Stomach (tissue), 9 donors: Measurements from ENCODE around the gene RNF130. TPM values are rescaled to one million over a fixed set of nuclear protein-coding genes. Genes with fewer than 3 reads are reported as not detected.
"Not testable (repeated sequence)": the region's sequence is repeated elsewhere in the genome, so short reads cannot be mapped to it uniquely, and the experiment has no call there.

ENCODE experiments used
- DNase-seq, 2 donors: peaks; one replicate each; pipeline versions ENCODE4 v3.0.0 to v3.0.0-alpha.2; 2013 to 2019
- H3K27ac ChIP-seq, 5 donors: fragments of 200-600 bp in 4 of 5; sonication (generic) in 4 of 5; one replicate each; pipeline ENCODE4 v1.5.1; 2013 to 2019; ENCODE audit warnings: mild to moderate bottlenecking in 1 of 5, moderate library complexity in 1 of 5
- H3K27me3 ChIP-seq, 3 donors: fragments of 200-600 bp; sonication (generic); one replicate each; pipeline ENCODE4 v1.5.1; 2017 to 2019; ENCODE audit warnings: mixed run types in 1 of 3
- H3K36me3 ChIP-seq, 4 donors: fragments of 200-600 bp; sonication (generic); 1 replicate in 3 of 4; 2 replicates in 1 of 4; pipeline ENCODE4 v1.5.1; 2016 to 2019
- H3K4me1 ChIP-seq, 4 donors: fragments of 200-600 bp; sonication (generic); one replicate each; pipeline ENCODE4 v1.5.1; 2016 to 2019
- H3K4me3 ChIP-seq, 4 donors: fragments of 200-600 bp; sonication (generic) in 3 of 4; one replicate each; pipeline ENCODE4 v1.5.1; 2016 to 2019; ENCODE audit warnings: mild to moderate bottlenecking in 1 of 4
- H3K9me3 ChIP-seq, 4 donors: fragments of 200-600 bp; sonication (generic); one replicate each; pipeline ENCODE4 v1.5.1; 2016 to 2019
- CTCF ChIP-seq, 7 experiments: fragments of 450-650 bp in 4 of 7; fragments of 200-600 bp in 3 of 7; sonication (generic) in 3 of 7; IDR thresholded peaks; one replicate each; pipeline ENCODE4 v1.5.1; 2016 to 2019; ENCODE audit warnings: antibody characterized with exemption in 7 of 7, control low read depth in 2 of 7, mild to moderate bottlenecking in 1 of 7
- EP300 ChIP-seq: sonication (generic); formaldehyde crosslinking; IDR thresholded peaks from one replicate; pipeline ENCODE4 v1.6.1; 2017; ENCODE audit warnings: antibody characterized with exemption
- POLR2A ChIP-seq, 4 donors: fragments of 450-650 bp; IDR thresholded peaks; one replicate each; pipeline ENCODE4 v1.6.1; 2016; ENCODE audit warnings: antibody characterized with exemption in 4 of 4, control low read depth in 2 of 4, mild to moderate bottlenecking in 1 of 4, moderate library complexity in 1 of 4
- POLR2AphosphoS5 ChIP-seq, 3 donors: sonication (generic); formaldehyde crosslinking; IDR thresholded peaks; one replicate each; pipeline ENCODE4 v1.6.1; 2016; ENCODE audit warnings: antibody characterized with exemption in 3 of 3
- WGBS, 5 donors: extraction: QIAGEN DNeasy Blood & Tissue Kit in 3 of 5; methylation state at CpG; one replicate each; pipeline versions ENCODE4 v1.1.5 to v1.1.7; 2013 to 2018; 5-methylcytosine and 5-hydroxymethylcytosine counted together
- intact Hi-C: fragments of 100-400 bp; cut with DNase I; formaldehyde crosslinking; loops from one replicate; pipeline ENCODE4 v1.15.1; 2023; ENCODE audit warnings: low total_unique reads
- polyA plus RNA-seq, 3 donors: library from polyadenylated mRNA; stranded (reverse); fragments of 200-250 nt; gene quantifications; one replicate each; pipeline ENCODE4 v1.2.3, GENCODE V29; 2013
- total RNA-seq, 5 donors: library from RNA; depleted of rRNA; stranded (reverse); fragments of >200 nt; gene quantifications; one replicate each; pipeline versions ENCODE4 v1.1.0 to v1.2.3, GENCODE V29; 2014 to 2016
- donor health status: healthy with polysubstance abuse.
- donor health status: Bipolar disorder and iron deficiency.
- donor health status: healthy.

The RNF130 gene
- total and polyA plus RNA-seq, 8 donors: 27.0 to 87.8 (median 56.1) TPM

GRCh38 chr5:179994583-179995323 is 76.8 kb downstream of the RNF130 start:
- H3K27ac ChIP-seq: no peak overlapping the region
- intact Hi-C loops: no loop called here
- H3K36me3 ChIP-seq: no peaks in the 10 kb centered on the region
- H3K9me3 ChIP-seq: peaks cover 0 to 6% (median 0%) of the 10 kb centered on the region in 4 donors
- H3K4me3 ChIP-seq: no peak overlapping the region
- TF ChIP-seq POLR2A (IDR thresholded peaks at IDR 0.05) (no peak), POLR2AphosphoS5 (IDR thresholded peaks at IDR 0.05) (no peak), EP300 (no peak), CTCF (IDR thresholded peaks at IDR 0.05) (no peak)
- no peak for DNase-seq
- 94 to 100% (median 98%) methylated on average over 3 of the region's 3 CpGs for WGBS, 5 donors
- H3K4me1 ChIP-seq: no peaks in the 10 kb centered on the region
- no peaks in the 10 kb centered on the region for H3K27me3 ChIP-seq

- H3K36me3 ChIP-seq, H3K27ac ChIP-seq, H3K9me3 ChIP-seq, H3K4me3 ChIP-seq, intact Hi-C loops, DNase-seq, H3K27me3 ChIP-seq, H3K4me1 ChIP-seq: not testable (repeated sequence)
- WGBS, 5 donors: 89 to 98% (median 94%) methylated on average over 4 of the region's 4 CpGs
Measured at GRCh38 chr5:179992855-179993254, 78.7 kb downstream of the RNF130 start.

- H3K36me3 ChIP-seq: no peaks in the 10 kb centered on the region
- intact Hi-C loops: no loop called here
- 86 to 98% (median 94%) methylated on average over 1 of the region's 1 CpG for WGBS, 5 donors
Measured at GRCh38 chr5:179991106-179991505, 80.5 kb downstream of the RNF130 start.

GRCh38 chr5:179990525-179990924 is 81.0 kb downstream of the RNF130 start:
- intact Hi-C loops, H3K9me3 ChIP-seq, H3K4me1 ChIP-seq, H3K27me3 ChIP-seq, DNase-seq, H3K27ac ChIP-seq, H3K36me3 ChIP-seq, H3K4me3 ChIP-seq: not testable (repeated sequence)
- WGBS, 5 donors: 89 to 96% (median 94%) methylated on average over 8 of the region's 8 CpGs

More at GRCh38 chr5:179991106-179991505, 80.5 kb downstream of the RNF130 start:
- H3K9me3 ChIP-seq: peaks cover 0 to 1% (median 0%) of the 10 kb centered on the region in 4 donors
- no peak for DNase-seq
- H3K4me1 ChIP-seq: no peaks in the 10 kb centered on the region
- TF ChIP-seq POLR2A (IDR thresholded peaks at IDR 0.05) (no peak), POLR2AphosphoS5 (IDR thresholded peaks at IDR 0.05) (no peak), CTCF (IDR thresholded peaks at IDR 0.05) (no peak), EP300 (no peak)
- H3K4me3 ChIP-seq: no peak overlapping the region
- H3K27me3 ChIP-seq: no peaks in the 10 kb centered on the region
- H3K27ac ChIP-seq: no peak overlapping the region

- H3K4me1 ChIP-seq: no peaks in the 10 kb centered on the region
- H3K4me3 ChIP-seq: no peak overlapping the region
- WGBS, 5 donors: 57 to 83% (median 59%) methylated on average over 6 of the region's 6 CpGs
- no peaks in the 10 kb centered on the region for H3K27me3 ChIP-seq
- intact Hi-C loops: no loop called here
- no peak overlapping the region for H3K27ac ChIP-seq
- no peaks in the 10 kb centered on the region for H3K9me3 ChIP-seq
- TF ChIP-seq EP300 (no peak), CTCF (IDR thresholded peaks at IDR 0.05) (peak in 1 of 7 experiments; percentile 8)
- DNase-seq: peak in 1 of 2 donors; percentile 53
- peaks cover 0 to under 1% (median 0%) of the 10 kb centered on the region in 4 donors for H3K36me3 ChIP-seq
Measured at GRCh38 chr5:179986328-179986727, 85.2 kb downstream of the RNF130 start.
